ENCODE measurements around the gene CC2D2A.

Gene CC2D2A

DNA sequence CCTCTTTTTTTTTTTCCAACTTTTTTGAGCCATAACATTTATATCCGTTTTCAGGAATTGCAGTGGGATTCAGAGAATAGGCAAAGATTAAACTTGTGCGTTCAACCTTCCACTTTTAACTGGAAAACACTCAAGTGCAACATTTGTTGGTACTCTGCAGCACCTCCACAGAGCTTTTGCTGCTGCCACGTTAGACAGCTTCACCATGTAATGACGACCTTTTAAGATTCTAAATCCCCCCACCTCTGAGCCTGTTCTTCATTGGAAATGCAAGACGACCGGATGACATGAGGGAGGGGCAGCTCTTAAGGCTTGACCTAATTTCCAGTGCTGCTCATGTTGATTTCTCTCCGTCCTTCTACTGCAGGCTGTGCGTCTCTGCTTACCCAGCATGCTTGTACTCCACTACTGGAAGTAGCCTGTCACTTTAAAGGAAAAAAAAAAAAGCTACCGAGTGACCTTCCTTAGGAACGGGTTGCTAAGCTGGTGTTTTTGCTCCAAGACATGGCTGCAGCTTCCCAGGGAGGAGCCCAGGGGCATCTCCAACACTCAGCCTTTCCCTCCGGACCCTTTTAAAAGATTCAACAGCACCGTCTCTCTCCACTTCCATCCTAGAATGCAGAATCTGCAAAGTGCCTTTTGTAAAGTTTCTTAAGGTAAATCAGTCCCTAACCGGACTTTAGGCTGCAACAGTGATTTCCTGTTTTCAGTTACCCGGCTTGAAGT, at the start of gene CC2D2A:
Gene CC2D2A (plus strand): TSS at position 481 of the 726 bp plus-strand sequence. CDS start 6,051 bp downstream, outside the sequence.
- no peak for DNase-seq (ENCODE audit: low read depth in 2 of 2, low spot score in 1 of 2)

DNA sequence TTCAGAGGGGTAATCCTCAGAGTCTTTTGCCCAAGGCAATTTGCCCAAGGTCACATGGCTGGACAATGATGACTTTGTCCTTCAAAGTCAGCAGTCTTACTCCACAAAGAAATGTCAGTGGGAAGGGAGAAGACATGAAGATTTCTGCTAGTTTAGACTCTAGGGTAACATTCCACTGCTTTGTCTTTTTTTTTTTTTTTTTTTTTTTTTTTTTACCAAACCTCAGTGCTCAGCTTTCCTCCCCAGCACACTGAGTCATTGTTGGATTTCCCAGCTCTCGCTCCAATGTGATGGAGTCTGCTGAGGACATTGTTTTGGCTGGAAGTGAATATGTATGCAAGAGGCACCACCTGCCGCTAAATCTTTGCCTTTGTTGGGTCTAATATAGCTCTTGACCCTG, 49.0 kb upstream of the CC2D2A start:
- no peak for DNase-seq (ENCODE audit: low read depth in 2 of 2, low spot score in 1 of 2)

DNA sequence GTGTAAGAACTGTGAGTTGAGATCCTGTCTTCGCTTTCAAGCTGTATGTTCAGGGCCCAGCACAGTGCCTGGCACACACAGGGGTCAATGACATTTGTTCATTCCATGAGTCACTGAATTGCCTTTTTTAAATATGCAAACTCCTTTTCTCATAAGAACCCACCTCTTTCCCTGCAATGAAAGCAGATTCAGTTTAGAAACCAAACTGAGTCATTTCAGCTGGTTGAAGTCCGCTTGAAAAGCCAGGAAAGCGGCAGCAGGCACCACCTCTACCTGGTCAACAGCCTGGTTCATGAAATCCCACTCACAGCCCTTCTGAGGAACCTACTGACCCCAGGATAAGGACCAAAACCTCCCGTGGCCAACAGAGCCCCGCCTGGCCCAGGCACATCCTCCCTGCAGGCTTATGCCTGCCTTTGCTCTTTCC, 46.4 kb upstream of the CC2D2A start:
- no peak for DNase-seq (ENCODE audit: low read depth in 2 of 2, low spot score in 1 of 2)

DNA sequence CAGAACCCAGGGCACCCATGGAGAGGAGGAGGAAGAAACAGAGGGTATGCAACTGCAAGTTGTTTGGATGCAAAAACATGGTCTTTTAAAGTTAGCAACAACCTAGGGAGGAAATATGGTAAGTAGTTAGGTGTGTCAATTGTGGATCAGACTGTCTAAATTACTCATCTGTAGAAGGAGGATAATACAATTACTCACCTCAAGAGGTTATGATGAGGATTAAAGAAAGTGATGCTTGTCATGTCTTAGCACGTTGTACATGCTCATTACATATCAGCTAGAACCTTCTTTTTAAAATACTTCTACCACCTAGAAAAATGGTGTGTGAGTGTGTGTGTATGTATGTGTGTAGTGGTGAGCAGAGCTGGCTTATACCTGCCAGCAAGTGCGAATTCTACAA, 44.2 kb upstream of the CC2D2A start:
- no peak for DNase-seq (ENCODE audit: low read depth in 2 of 2, low spot score in 1 of 2)

DNA sequence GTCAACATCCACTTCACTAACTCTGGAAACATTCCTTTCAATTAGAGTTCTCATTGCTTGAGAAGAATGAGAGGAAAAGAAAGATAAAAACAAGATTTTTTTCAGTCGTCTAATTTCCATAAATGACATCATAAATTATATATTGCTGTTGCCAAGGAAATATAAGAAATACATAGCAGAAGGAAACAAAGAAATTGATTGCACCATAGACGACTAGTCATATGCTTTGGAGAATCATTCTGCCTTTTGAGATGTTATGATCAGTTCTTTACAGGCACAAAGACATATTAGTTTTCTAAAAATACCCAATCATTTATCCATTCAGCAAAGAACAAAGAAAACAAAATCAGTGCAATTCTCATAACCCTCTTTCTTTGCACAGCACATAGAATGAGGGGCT, 42.5 kb upstream of the CC2D2A start:
- DNase-seq (ENCODE audit: low read depth in 2 of 2, low spot score in 1 of 2) = no peak

DNA sequence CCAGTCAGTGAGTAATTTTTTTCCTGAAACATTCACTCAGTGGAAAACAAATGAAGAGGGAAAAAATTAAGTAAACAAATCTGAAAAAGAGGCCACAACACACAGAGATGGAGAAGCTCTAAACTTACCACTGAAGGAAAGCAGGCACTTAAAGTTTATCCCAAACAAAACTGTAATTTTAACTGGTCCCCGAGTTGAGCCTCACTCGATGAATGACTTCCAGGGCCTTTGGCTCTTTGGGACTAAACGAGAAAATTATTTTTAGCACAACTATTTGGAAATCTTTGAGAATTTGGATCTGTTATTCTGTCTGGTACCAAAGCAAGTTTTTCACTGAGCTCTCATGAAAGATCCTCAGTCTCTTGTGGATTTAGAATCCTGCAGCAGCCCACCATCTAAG, 42.0 kb upstream of the CC2D2A start, which contains the start of gene C1QTNF7:
Gene C1QTNF7 (plus strand): TSS at position 333 of the 400 bp plus-strand sequence. CDS start 7,711 bp downstream, outside the sequence.
- no peak for DNase-seq (ENCODE audit: low read depth in 2 of 2, low spot score in 1 of 2)

- no peak for DNase-seq (ENCODE audit: low read depth in 2 of 2, low spot score in 1 of 2)
These were observed 41.1 kb upstream of the CC2D2A start for GRCh38 chr4:15428611-15429010.

- DNase-seq (ENCODE audit: low read depth in 2 of 2, low spot score in 1 of 2) = no peak
These were observed 35.6 kb upstream of the CC2D2A start for GRCh38 chr4:15434091-15434490.

DNA sequence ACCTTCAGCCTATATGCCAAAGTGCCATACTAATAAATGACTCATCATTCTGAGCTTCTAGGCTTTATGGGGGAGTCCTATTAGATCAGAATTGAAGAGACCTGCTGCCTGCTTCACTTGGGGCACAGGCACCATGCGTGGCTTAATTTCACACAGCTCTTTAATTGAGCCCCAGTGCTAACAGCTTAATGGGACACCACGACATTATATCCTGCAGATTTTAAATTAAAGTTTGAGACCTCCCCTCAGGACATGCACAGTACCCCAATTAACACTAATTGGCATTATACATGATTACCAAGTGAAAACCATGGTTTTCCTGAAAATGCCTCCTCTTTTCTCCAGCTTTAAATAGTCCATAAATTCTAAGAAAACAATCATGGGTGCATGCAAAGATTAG, 35.0 kb upstream of the CC2D2A start:
- no peak for DNase-seq (ENCODE audit: low read depth in 2 of 2, low spot score in 1 of 2)

- no peak for DNase-seq (ENCODE audit: low read depth in 2 of 2, low spot score in 1 of 2)
These were observed 33.2 kb upstream of the CC2D2A start for GRCh38 chr4:15436513-15436912.

DNA sequence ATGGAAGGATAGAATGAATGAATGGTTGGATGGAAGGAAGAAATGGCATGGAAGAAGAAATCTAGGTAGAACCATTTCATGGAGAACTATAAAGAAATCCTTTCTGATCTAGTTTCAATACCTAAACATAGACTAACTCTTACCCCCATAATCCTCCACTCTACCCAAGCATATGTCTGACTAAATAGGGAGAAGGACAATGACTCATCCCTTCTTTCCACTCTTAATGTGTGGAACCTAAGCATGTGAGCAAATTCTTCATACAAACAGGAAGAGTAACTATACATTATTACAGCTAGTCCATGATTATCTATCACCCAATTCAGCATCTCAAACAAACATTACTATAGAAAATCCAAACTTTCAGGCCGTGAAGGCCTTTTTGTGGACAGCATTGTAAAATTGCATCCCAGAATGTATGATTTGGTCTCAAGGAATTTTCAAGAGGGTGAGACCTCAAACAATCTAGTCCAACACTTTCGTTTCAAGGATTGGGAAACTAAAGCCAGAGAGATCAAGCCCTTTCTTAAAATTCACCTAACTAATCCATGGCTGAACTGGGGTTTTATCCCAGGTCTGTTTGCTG, 30.6 kb upstream of the CC2D2A start:
- no peak for DNase-seq (ENCODE audit: low read depth in 2 of 2, low spot score in 1 of 2)

DNA sequence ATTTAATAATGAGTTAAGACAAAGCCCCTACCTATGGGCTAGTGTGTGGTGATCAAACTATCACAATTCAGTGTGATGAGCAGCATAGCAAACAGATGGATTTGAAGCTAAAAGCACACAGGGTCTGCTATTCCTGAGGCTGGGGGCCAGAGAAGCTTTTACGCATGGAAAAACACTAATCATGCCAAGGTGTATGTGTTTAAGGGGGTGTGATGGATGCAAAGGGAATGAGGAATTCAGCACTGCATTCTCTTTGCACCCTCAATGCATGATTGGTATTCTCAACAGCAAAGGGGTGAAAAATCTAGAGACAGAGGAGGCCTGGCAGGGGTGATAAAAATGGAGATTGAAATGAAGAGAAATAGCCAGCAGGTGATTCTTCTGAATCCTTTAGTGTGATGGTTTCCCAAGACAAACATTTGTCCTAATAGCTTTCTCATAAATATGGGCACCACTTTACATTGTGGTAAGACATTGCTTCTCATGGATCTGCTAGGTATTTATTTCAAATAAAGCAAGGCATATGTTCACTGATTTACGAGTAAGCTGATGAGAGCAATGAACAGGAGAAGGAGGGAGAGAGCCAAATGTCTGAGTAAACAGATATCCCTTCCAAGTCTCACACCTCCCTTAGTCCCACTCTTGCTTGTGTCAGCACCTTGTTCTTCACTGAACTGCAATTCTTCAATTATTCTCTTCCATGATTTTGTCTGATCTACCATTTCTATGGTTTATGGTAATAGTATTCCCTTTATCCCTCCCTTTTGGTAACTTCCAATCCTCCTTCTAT, 26.1 kb upstream of the CC2D2A start:
- no peak for DNase-seq (ENCODE audit: low read depth in 2 of 2, low spot score in 1 of 2)

DNA sequence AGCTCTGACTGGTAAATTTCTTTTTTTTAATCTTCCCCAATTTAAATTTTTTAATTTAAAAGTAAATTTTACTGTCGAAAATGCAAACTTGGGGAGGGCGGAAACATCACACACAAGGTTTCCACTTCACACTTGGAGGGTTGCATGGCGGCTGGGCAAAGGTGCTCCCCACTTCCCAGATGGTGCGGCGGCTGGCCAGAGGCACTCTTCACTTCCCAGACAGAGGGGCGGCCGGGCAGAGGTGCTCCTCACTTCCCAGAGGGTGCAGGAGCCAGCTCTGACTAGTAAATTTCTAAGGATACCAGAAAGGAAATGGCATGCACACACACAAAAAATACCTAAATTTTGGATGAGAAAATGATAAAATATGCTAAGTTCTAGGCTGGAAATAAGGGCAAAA, 25.4 kb upstream of the CC2D2A start:
- DNase-seq (ENCODE audit: low read depth in 2 of 2, low spot score in 1 of 2) = no peak

- DNase-seq (ENCODE audit: low read depth in 2 of 2, low spot score in 1 of 2) = no peak
These were observed 24.7 kb upstream of the CC2D2A start for GRCh38 chr4:15444879-15445547.

DNA sequence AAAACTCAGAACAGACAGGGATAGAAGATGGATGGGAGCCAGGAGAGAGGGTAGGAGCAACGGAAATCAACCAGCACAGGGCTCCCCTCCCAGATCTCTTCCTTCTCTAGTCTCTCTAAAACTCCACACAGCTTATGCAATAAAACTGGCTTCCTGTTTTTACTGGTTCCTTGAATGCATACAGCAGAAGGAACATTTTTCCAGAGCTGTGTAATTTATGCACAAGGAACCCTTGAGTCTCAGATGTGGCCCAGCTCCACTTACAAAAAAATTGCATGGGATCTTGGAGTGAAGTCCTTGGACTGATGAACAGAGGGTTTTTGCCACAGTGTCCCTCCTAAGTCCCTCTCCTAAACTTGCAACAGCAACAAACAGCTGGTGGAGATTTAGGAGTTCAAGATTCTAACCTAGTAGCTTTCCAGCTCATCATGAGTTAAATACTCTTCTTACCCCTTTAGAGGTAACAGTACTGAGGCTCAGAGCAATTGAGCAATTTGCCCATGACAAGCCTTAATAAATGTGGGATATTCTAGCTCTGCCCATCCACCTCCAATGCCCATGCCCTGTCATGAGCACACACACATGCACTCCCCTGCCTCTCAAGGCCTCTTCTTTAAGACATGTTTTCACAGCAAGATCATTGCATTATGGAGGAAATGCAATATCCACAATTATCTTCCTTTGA, 18.4 kb upstream of the CC2D2A start:
- no peak for DNase-seq (ENCODE audit: low read depth in 2 of 2, low spot score in 1 of 2)

GRCh38 chr4:15451866-15452765, 17.6 kb upstream of the CC2D2A start:
- DNase-seq (ENCODE audit: low read depth in 2 of 2, low spot score in 1 of 2) = no peak

- no peak for DNase-seq (ENCODE audit: low read depth in 2 of 2, low spot score in 1 of 2)
These were observed 14.4 kb upstream of the CC2D2A start for GRCh38 chr4:15455290-15455689.

GRCh38 chr4:15457406-15458201, 12.1 kb upstream of the CC2D2A start:
- DNase-seq (ENCODE audit: low read depth in 2 of 2, low spot score in 1 of 2) = no peak

GRCh38 chr4:15458616-15459015, 11.1 kb upstream of the CC2D2A start:
- DNase-seq (ENCODE audit: low read depth in 2 of 2, low spot score in 1 of 2) = no peak

Data from stimulated activated CD8-positive, alpha-beta memory T cell treated with anti-CD3 and anti-CD28 coated beads, Interleukin-4, amount 100 ng/mL, for 4 hours (primary cell).